ENCODE measurements around the gene SPINT1.

SPINT1 gene

GRCh38 chr15:40892447-40893012, 48.7 kb downstream of the SPINT1 start:
- ChIA-PET CTCF (interaction anchor here (0.7 to 5.8 kb wide), 30 partner anchors 8 to 378 kb away, joined by 3 to 294 read pairs (median 4); partner anchors contain the start of genes DNAJC17, GCHFR, RHOV and ZFYVE19), POLR2A (interaction anchor here (1.1 to 1.4 kb wide), 3 partner anchors 19 to 23 kb away, joined by 4 to 10 read pairs (median 7); no protein-coding TSS in a partner anchor)
- DNase-seq (ENCODE audit: extremely low spot score) = no peak
- no peak for TF ChIP-seq CTCF (IDR thresholded peaks at IDR 0.05; ENCODE audit: control extremely low read depth, extremely low read depth, low read depth, missing control alignments)

GRCh38 chr15:40893019-40893670, 49.3 kb downstream of the SPINT1 start:
- CTCF ChIA-PET = interaction anchor here (0.8 to 5.8 kb wide), 23 partner anchors 8 to 373 kb away, joined by 3 to 294 read pairs (median 6); partner anchors contain the start of genes C15orf62, KNL1 and RHOV
- DNase-seq (ENCODE audit: extremely low spot score) = no peak
- POLR2A ChIA-PET = interaction anchor here (1.4 kb wide), 1 partner anchor 20 kb away, joined by 15 read pairs; the partner anchor contains the start of gene RHOV
- TF ChIP-seq CTCF (IDR thresholded peaks at IDR 0.05; ENCODE audit: control extremely low read depth, extremely low read depth, low read depth, missing control alignments) = no peak

GRCh38 chr15:40893733-40894680, 50.2 kb downstream of the SPINT1 start, which contains the start of gene VPS18:
VPS18 (plus strand) TSS chr15:40894450; CDS start chr15:40894769, 319 bp downstream.
- CTCF ChIA-PET = interaction anchor here (0.6 to 4.7 kb wide), 58 partner anchors 9 to 451 kb away, joined by 3 to 112 read pairs (median 4); partner anchors contain the start of genes C15orf62, CCDC32, CHAC1 and CHP1
- POLR2A ChIA-PET = interaction anchor here (0.7 to 1.4 kb wide), 7 partner anchors 20 to 59 kb away, joined by 3 to 15 read pairs (median 5); partner anchors contain the start of genes CHAC1 and RHOV
- TF ChIP-seq CTCF (IDR thresholded peaks at IDR 0.05; ENCODE audit: control extremely low read depth, extremely low read depth, low read depth, missing control alignments) = peak; percentile 95
- DNase-seq (ENCODE audit: extremely low spot score) = peak; percentile 96

- POLR2A ChIA-PET = interaction anchor here (0.7 to 1.4 kb wide), 7 partner anchors 21 to 305 kb away, joined by 3 to 15 read pairs (median 5); partner anchors contain the start of genes CHAC1 and RHOV
- CTCF ChIA-PET = interaction anchor here (0.6 to 4.7 kb wide), 59 partner anchors 10 to 452 kb away, joined by 3 to 112 read pairs (median 4); partner anchors contain the start of genes CHAC1, CHP1, DLL4 and KNL1
- TF ChIP-seq CTCF (IDR thresholded peaks at IDR 0.05; ENCODE audit: control extremely low read depth, extremely low read depth, low read depth, missing control alignments) = peak; percentile 22
- peak; percentile 69 for DNase-seq (ENCODE audit: extremely low spot score)
These were observed 51.0 kb downstream of the SPINT1 start for GRCh38 chr15:40894681-40895448.

- no peak for DNase-seq (ENCODE audit: extremely low spot score)
- ChIA-PET CTCF (interaction anchor here (0.8 to 9.6 kb wide), 5 partner anchors 8 to 287 kb away, joined by 3 to 155 read pairs (median 5); partner anchors contain the start of gene RHOV), POLR2A (no interaction called here)
- no peak for TF ChIP-seq CTCF (IDR thresholded peaks at IDR 0.05; ENCODE audit: control extremely low read depth, extremely low read depth, low read depth, missing control alignments)
These were observed 55.8 kb downstream of the SPINT1 start for GRCh38 chr15:40899536-40900207.

Measured in GM10248 (cell line).